GM18502 (cell line): ENCODE results near the gene ZSWIM9.

Source experiments
- ATAC-seq: cut with Tn5 transposase; IDR thresholded peaks from one replicate; pipeline ENCODE4 v1.9.1; 2021; ENCODE audit warnings: mild to moderate bottlenecking; ENCODE audit not compliant: unreplicated experiment, poor library complexity

Gene ZSWIM9

GRCh38 chr19:48169939-48170803 lies at the start of gene ZSWIM9, which contains the start of gene LIG1:
Gene ZSWIM9 (plus strand): TSS chr19:48170680. CDS start chr19:48171803, 1,123 bp downstream.
Gene LIG1 (minus strand): TSS chr19:48170344. CDS start chr19:48165566, 4,778 bp downstream.
- ATAC-seq: peak; percentile 85

GRCh38 chr19:48121066-48121465 lies 49.4 kb upstream of the ZSWIM9 start:
- no peak for ATAC-seq

GRCh38 chr19:48121909-48122371 lies 48.5 kb upstream of the ZSWIM9 start:
- no peak for ATAC-seq

GRCh38 chr19:48122421-48122820 lies 48.1 kb upstream of the ZSWIM9 start:
- no peak for ATAC-seq

GRCh38 chr19:48123907-48124651 lies 46.4 kb upstream of the ZSWIM9 start:
- ATAC-seq: no peak

GRCh38 chr19:48127561-48127960 lies 42.9 kb upstream of the ZSWIM9 start:
- no peak for ATAC-seq

- ATAC-seq: no peak
These were observed 37.4 kb upstream of the ZSWIM9 start for GRCh38 chr19:48133094-48133493.

GRCh38 chr19:48135411-48135810 lies 35.1 kb upstream of the ZSWIM9 start:
- ATAC-seq: no peak

GRCh38 chr19:48136547-48136946 lies 33.9 kb upstream of the ZSWIM9 start:
- no peak for ATAC-seq

GRCh38 chr19:48137411-48137810 lies 33.1 kb upstream of the ZSWIM9 start:
- ATAC-seq: no peak

GRCh38 chr19:48139053-48139452 lies 31.4 kb upstream of the ZSWIM9 start:
- no peak for ATAC-seq

- no peak for ATAC-seq
These were observed 22.8 kb upstream of the ZSWIM9 start for GRCh38 chr19:48147597-48148175.

GRCh38 chr19:48148576-48148975 lies 21.9 kb upstream of the ZSWIM9 start:
- ATAC-seq: no peak

- ATAC-seq: no peak
These were observed 21.1 kb upstream of the ZSWIM9 start for GRCh38 chr19:48149430-48149829.

- no peak for ATAC-seq
These were observed 17.9 kb upstream of the ZSWIM9 start for GRCh38 chr19:48152551-48152950.

- ATAC-seq: no peak
These were observed 16.5 kb upstream of the ZSWIM9 start for GRCh38 chr19:48154003-48154402.

- no peak for ATAC-seq
These were observed 12.2 kb upstream of the ZSWIM9 start for GRCh38 chr19:48158210-48158790.

- no peak for ATAC-seq
These were observed 1.8 kb upstream of the ZSWIM9 start for GRCh38 chr19:48168689-48169088.

- peak; percentile 18 for ATAC-seq
These were observed 922 bp upstream of the ZSWIM9 start for GRCh38 chr19:48169578-48169938.

GRCh38 chr19:48170817-48171347 lies 402 bp downstream of the ZSWIM9 start:
- ATAC-seq: no peak
